ENCODE results near the gene CEACAM3. TPM values are rescaled to one million over a fixed set of nuclear protein-coding genes. Genes with fewer than 3 reads are reported as not detected.

CEACAM3 gene
- total RNA-seq, 4 donors from 2014 or later = 0.42 to 1.3 (median 0.99) TPM

DNA sequence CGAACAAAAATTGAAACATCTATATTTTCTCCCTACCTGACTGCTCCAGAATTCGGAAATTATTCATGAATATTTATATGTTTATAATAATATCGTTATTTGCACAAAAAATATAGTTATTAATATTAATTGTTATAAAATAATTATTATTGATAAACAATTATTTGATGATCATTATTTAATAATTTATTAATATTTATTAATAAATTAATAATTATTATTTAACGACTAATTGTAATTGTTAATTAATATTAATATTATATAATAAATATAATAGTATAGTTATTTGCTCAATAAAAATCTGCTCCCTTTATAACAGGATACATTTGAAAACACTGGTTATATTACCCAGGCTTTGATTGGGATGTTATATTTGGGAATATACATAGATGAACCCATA is 26.8 kb upstream of the CEACAM3 start:
- no peak overlapping the region for H3K27ac ChIP-seq
- H3K36me3 ChIP-seq = no peaks in the 10 kb centered on the region
- WGBS, 2 donors = 94% methylated on average over 4 of the region's 4 CpGs
- intact Hi-C loops (cut with DNase I) = no loop called here
- no peak overlapping the region for H3K4me3 ChIP-seq
- no peak for DNase-seq
- no peaks in the 10 kb centered on the region for H3K9me3 ChIP-seq
- H3K27me3 ChIP-seq = peaks cover 0 to 15% (median 0%) of the 10 kb centered on the region in 4 donors
- H3K4me1 ChIP-seq = peaks cover 4 to 46% (median 9%) of the 10 kb centered on the region in 3 donors
- TF ChIP-seq POLR2A (IDR thresholded peaks at IDR 0.05) = no peak

DNA sequence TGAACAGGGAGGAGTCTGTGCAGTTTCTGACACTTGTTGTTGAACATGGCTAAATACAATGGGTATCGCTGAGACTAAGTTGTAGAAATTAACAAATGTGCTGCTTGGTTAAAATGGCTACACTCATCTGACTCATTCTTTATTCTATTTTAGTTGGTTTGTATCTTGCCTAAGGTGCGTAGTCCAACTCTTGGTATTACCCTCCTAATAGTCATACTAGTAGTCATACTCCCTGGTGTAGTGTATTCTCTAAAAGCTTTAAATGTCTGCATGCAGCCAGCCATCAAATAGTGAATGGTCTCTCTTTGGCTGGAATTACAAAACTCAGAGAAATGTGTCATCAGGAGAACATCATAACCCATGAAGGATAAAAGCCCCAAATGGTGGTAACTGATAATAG is 25.0 kb upstream of the CEACAM3 start:
- no peak overlapping the region for H3K4me3 ChIP-seq
- intact Hi-C loops (cut with DNase I) = no loop called here
- peaks cover 4 to 58% (median 9%) of the 10 kb centered on the region in 3 donors for H3K4me1 ChIP-seq
- DNase-seq = no peak
- peaks cover 0 to 2% (median 0%) of the 10 kb centered on the region in 4 donors for H3K27me3 ChIP-seq
- H3K9me3 ChIP-seq = no peaks in the 10 kb centered on the region
- H3K36me3 ChIP-seq = no peaks in the 10 kb centered on the region
- peak overlapping the region in 3 of 4 donors; percentile 7 to 90 (median 49) for H3K27ac ChIP-seq
- no peak for TF ChIP-seq POLR2A (IDR thresholded peaks at IDR 0.05)
- TF ChIP-seq, protein P1, sequence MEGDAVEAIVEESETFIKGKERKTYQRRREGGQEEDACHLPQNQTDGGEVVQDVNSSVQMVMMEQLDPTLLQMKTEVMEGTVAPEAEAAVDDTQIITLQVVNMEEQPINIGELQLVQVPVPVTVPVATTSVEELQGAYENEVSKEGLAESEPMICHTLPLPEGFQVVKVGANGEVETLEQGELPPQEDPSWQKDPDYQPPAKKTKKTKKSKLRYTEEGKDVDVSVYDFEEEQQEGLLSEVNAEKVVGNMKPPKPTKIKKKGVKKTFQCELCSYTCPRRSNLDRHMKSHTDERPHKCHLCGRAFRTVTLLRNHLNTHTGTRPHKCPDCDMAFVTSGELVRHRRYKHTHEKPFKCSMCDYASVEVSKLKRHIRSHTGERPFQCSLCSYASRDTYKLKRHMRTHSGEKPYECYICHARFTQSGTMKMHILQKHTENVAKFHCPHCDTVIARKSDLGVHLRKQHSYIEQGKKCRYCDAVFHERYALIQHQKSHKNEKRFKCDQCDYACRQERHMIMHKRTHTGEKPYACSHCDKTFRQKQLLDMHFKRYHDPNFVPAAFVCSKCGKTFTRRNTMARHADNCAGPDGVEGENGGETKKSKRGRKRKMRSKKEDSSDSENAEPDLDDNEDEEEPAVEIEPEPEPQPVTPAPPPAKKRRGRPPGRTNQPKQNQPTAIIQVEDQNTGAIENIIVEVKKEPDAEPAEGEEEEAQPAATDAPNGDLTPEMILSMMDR (IDR thresholded peaks at IDR 0.05) = no peak
- WGBS, 2 donors = 51 to 64% methylated on average over 2 of the region's 2 CpGs

DNA sequence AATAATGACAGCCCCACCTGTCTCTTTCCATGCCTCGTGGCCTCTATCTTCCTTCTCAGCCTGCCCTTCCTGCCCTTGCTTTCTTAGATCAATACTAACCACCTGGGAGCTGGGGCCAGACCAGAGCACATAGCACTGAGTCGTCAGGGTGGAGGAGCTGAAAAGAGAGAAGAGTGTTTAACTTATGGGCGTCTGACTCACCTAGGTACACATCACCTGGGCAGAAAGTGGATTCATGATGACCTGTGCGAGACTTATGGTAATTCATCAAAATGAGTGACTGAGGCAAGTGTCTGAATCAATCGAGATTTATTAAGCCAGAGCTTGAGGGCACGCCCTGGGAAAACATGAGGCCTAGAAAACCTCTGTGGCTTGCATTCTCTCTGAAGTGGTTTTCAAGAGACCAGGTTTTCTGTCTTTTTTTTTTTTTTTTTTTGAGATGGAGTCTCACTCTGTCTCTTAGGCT is 21.8 kb upstream of the CEACAM3 start:
- Histone ChIP-seq H3K4me1 (peaks cover 4 to 83% (median 9%) of the 10 kb centered on the region in 3 donors), H3K4me3 (no peak overlapping the region), H3K36me3 (no peaks in the 10 kb centered on the region), H3K9me3 (no peaks in the 10 kb centered on the region), H3K27me3 (peaks cover 0 to 18% (median 0%) of the 10 kb centered on the region in 4 donors), H3K27ac (peak overlapping the region; percentile 82 to 90 (median 86))
- DNase-seq = no peak
- peak in 1 of 4 donors; percentile 2 for TF ChIP-seq POLR2A (IDR thresholded peaks at IDR 0.05)
- TF ChIP-seq, protein P1 (IDR thresholded peaks at IDR 0.05) = no peak
- WGBS, 2 donors = 34 to 67% methylated on average over 4 to 6 of the region's 6 CpGs
- intact Hi-C loops (cut with DNase I) = no loop called here

DNA sequence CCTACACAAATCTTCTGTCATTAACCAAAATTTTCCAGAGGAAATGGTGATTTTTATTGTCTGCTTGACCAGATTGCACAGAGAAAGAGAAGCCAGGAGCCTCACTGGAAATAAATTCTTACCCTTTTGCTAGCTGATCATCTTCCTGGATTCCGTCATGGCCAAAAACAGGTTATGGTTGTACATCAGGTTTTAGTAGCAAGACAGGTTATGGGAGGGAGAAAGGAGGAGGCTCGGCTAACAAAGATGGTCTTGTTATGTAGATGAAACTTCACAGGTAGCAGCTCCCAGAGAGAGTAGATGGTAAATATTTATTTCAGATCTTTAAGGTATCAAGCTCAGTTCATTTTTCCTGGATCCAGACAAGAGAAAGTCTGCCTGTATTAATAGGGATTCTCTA is 19.7 kb upstream of the CEACAM3 start:
- Histone ChIP-seq H3K27ac (peak overlapping the region; percentile 67 to 90 (median 84)), H3K4me3 (no peak overlapping the region), H3K9me3 (no peaks in the 10 kb centered on the region), H3K36me3 (no peaks in the 10 kb centered on the region), H3K4me1 (peaks cover 4 to 76% (median 9%) of the 10 kb centered on the region in 3 donors), H3K27me3 (peaks cover 0 to 34% (median 0%) of the 10 kb centered on the region in 4 donors)
- intact Hi-C loops (cut with DNase I) = no loop called here
- 38 to 46% methylated on average over 2 of the region's 2 CpGs for WGBS, 2 donors
- DNase-seq = no peak
- TF ChIP-seq, protein P1 (IDR thresholded peaks at IDR 0.05) = no peak
- TF ChIP-seq POLR2A (IDR thresholded peaks at IDR 0.05) = no peak

DNA sequence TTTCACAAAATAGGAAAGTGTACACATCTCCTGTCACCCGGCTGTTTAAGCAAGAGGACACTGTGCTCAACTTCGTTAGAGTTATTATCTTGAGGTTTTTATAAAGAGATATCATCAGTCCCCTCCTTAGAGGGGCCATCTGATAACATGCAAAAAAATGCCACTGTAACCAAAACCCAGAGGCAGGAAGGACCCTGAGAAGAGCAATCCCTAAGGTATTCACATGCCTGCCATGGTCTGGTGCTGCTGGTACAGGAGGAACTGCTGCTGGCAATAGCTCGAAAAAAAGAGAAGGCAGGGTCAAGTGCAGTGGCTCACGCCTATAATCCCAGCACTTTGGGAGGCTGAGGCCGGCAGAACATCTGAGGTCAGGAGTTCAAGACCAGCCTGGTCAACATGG is 12.8 kb upstream of the CEACAM3 start:
- Histone ChIP-seq H3K9me3 (no peaks in the 10 kb centered on the region), H3K36me3 (no peaks in the 10 kb centered on the region), H3K27ac (no peak overlapping the region), H3K4me1 (peaks cover 0 to 40% (median 6%) of the 10 kb centered on the region in 3 donors), H3K4me3 (no peak overlapping the region), H3K27me3 (peaks cover 0 to 82% (median 3%) of the 10 kb centered on the region in 4 donors)
- 45 to 56% methylated on average over 5 of the region's 5 CpGs for WGBS, 2 donors
- no peak for TF ChIP-seq POLR2A (IDR thresholded peaks at IDR 0.05)
- TF ChIP-seq, protein P1 (IDR thresholded peaks at IDR 0.05) = no peak
- no peak for DNase-seq
- intact Hi-C loops (cut with DNase I) = no loop called here

Data from esophagus squamous epithelium (tissue), 5 donors.